Mesenchymal stem cell (in vitro differentiated cells and primary cell): Measurements from ENCODE around the gene KRTAP3-1.

Source experiments
- DNase-seq: peaks from one replicate; pipeline ENCODE4 v3.0.0-alpha.2; 2013
- H2AFZ ChIP-seq: one replicate; pipeline ENCODE4 v1.6.1; 2013; ENCODE audit warnings: low read depth, mild to moderate bottlenecking, control low read depth, inconsistent platforms, low read length, moderate library complexity
- H2AK5ac ChIP-seq: 2 replicates; pipeline ENCODE4 v1.6.1; 2013; ENCODE audit warnings: low read length, moderate library complexity, mild to moderate bottlenecking, inconsistent platforms; ENCODE audit not compliant: severe bottlenecking
- H2BK120ac ChIP-seq: one replicate; pipeline ENCODE4 v1.6.1; 2013; ENCODE audit warnings: low read depth, mild to moderate bottlenecking, inconsistent platforms, low read length, moderate library complexity
- H2BK12ac ChIP-seq, 2 experiments: one replicate each; pipeline ENCODE4 v1.6.1; 2013; ENCODE audit warnings: inconsistent platforms in 2 of 2, low read length in 2 of 2, mild to moderate bottlenecking in 2 of 2, moderate library complexity in 2 of 2, control low read depth in 1 of 2
- H2BK15ac ChIP-seq: one replicate; pipeline ENCODE4 v1.6.1; 2013; ENCODE audit warnings: mild to moderate bottlenecking, low read depth, inconsistent platforms; ENCODE audit not compliant: poor library complexity, severe bottlenecking
- H2BK5ac ChIP-seq: 2 replicates; pipeline ENCODE4 v1.6.1; 2013; ENCODE audit warnings: low read depth, mild to moderate bottlenecking, low read length, control low read depth, inconsistent platforms; ENCODE audit not compliant: poor library complexity, severe bottlenecking
- H3K14ac ChIP-seq, 2 experiments: one replicate each; pipeline ENCODE4 v1.6.1; 2013; ENCODE audit warnings: inconsistent platforms in 2 of 2, low read length in 2 of 2, control low read depth in 1 of 2, mild to moderate bottlenecking in 1 of 2, moderate library complexity in 1 of 2
- H3K18ac ChIP-seq, 2 experiments: one replicate each; pipeline ENCODE4 v1.6.1; 2013; ENCODE audit warnings: inconsistent platforms in 2 of 2, low read length in 2 of 2, control low read depth in 1 of 2, low read depth in 1 of 2, mild to moderate bottlenecking in 1 of 2
- H3K23ac ChIP-seq, 2 experiments: one replicate each; pipeline ENCODE4 v1.6.1; 2013; ENCODE audit warnings: inconsistent platforms in 2 of 2, low read length in 2 of 2, mild to moderate bottlenecking in 2 of 2, moderate library complexity in 2 of 2, control low read depth in 1 of 2
- H3K27ac ChIP-seq: 2 replicates; pipeline ENCODE4 v1.5.1; 2013; ENCODE audit warnings: mild to moderate bottlenecking, moderate library complexity, low read length, control low read depth, inconsistent platforms; ENCODE audit not compliant: poor library complexity, severe bottlenecking
- H3K27me3 ChIP-seq, 2 experiments: 2 replicates each; pipeline versions ENCODE4 v1.6.1 to v1.7.0; 2013; ENCODE audit warnings: low read length in 2 of 2, mild to moderate bottlenecking in 2 of 2, moderate library complexity in 2 of 2, control low read depth in 1 of 2, inconsistent platforms in 1 of 2; ENCODE audit not compliant: control insufficient read depth in 1 of 2, insufficient read depth in 1 of 2
- H3K36me3 ChIP-seq, 2 experiments: 2 replicates each; pipeline versions ENCODE4 v1.6.1 to v1.7.0; 2013; ENCODE audit warnings: low read length in 2 of 2, control low read depth in 1 of 2, inconsistent platforms in 1 of 2, low read depth in 1 of 2, mild to moderate bottlenecking in 1 of 2; ENCODE audit not compliant: insufficient read depth in 2 of 2, control insufficient read depth in 1 of 2
- H3K4ac ChIP-seq, 2 experiments: one replicate each; pipeline ENCODE4 v1.6.1; 2013; ENCODE audit warnings: inconsistent platforms in 2 of 2, low read length in 2 of 2, mild to moderate bottlenecking in 2 of 2, moderate library complexity in 2 of 2, control low read depth in 1 of 2, low read depth in 1 of 2
- H3K4me1 ChIP-seq: 2 replicates; pipeline ENCODE4 v1.6.1; 2013; ENCODE audit warnings: low read depth, low read length, control low read depth; ENCODE audit not compliant: control insufficient read depth, insufficient read depth
- H3K4me2 ChIP-seq: 2 replicates; pipeline ENCODE4 v1.6.1; 2013; ENCODE audit warnings: low read length, mild to moderate bottlenecking, inconsistent platforms; ENCODE audit not compliant: poor library complexity, severe bottlenecking
- H3K4me3 ChIP-seq, 2 experiments: 2 replicates each; pipeline versions ENCODE4 v1.5.1 to v1.7.0; 2013; ENCODE audit warnings: low read length in 2 of 2, mild to moderate bottlenecking in 2 of 2, control low read depth in 1 of 2, low read depth in 1 of 2; ENCODE audit not compliant: insufficient read depth in 1 of 2
- H3K79me1 ChIP-seq: replicated peaks from 2 replicates; pipeline ENCODE4 v1.6.1; 2013; ENCODE audit warnings: mild to moderate bottlenecking, control low read depth, low read length, inconsistent platforms; ENCODE audit not compliant: poor library complexity, severe bottlenecking
- H3K9ac ChIP-seq: 2 replicates; pipeline ENCODE4 v1.7.0; 2013; ENCODE audit warnings: mild to moderate bottlenecking, low read length, moderate library complexity
- H3K9me3 ChIP-seq: 2 replicates; pipeline ENCODE4 v1.7.0; 2013; ENCODE audit warnings: mild to moderate bottlenecking, low read length; ENCODE audit not compliant: control insufficient read depth
- H4K8ac ChIP-seq: one replicate; pipeline ENCODE4 v1.6.1; 2013; ENCODE audit warnings: inconsistent platforms, mild to moderate bottlenecking, low read length, moderate library complexity
- H4K91ac ChIP-seq: one replicate; pipeline ENCODE4 v1.6.1; 2013; ENCODE audit warnings: mild to moderate bottlenecking, low read length, inconsistent platforms
- WGBS: methylation state at CpG from one replicate; pipeline ENCODE4 v1.1.7; 2013; ENCODE audit warnings: mixed read lengths; 5-methylcytosine and 5-hydroxymethylcytosine counted together

KRTAP3-1 gene

GRCh38 chr17:40975516-40975915, 33.4 kb downstream of the KRTAP3-1 start:
- H3K9ac ChIP-seq, result no peak overlapping the region
- DNase-seq, result no peak
- H3K36me3 ChIP-seq, result no peaks in the 10 kb centered on the region
- no peak overlapping the region for H4K91ac ChIP-seq
- no peak overlapping the region for H2AK5ac ChIP-seq
- no peak overlapping the region for H4K8ac ChIP-seq
- H3K79me1 ChIP-seq, result no peaks in the 10 kb centered on the region
- no peak overlapping the region for H3K14ac ChIP-seq
- no peak overlapping the region for H2BK120ac ChIP-seq
- H3K18ac ChIP-seq, result no peak overlapping the region
- no peak overlapping the region for H3K4me2 ChIP-seq
- peaks cover 5% of the 10 kb centered on the region for H3K4me1 ChIP-seq
- no peak overlapping the region for H2AFZ ChIP-seq
- H2BK15ac ChIP-seq, result no peak overlapping the region
- H3K4ac ChIP-seq, result no peak overlapping the region
- no peak overlapping the region for H3K23ac ChIP-seq
- no peaks in the 10 kb centered on the region for H3K27me3 ChIP-seq
- no peak overlapping the region for H2BK5ac ChIP-seq
- H3K9me3 ChIP-seq, result no peaks in the 10 kb centered on the region
- no peak overlapping the region for H2BK12ac ChIP-seq
- H3K4me3 ChIP-seq, result no peak overlapping the region
- no peak overlapping the region for H3K27ac ChIP-seq

DNA sequence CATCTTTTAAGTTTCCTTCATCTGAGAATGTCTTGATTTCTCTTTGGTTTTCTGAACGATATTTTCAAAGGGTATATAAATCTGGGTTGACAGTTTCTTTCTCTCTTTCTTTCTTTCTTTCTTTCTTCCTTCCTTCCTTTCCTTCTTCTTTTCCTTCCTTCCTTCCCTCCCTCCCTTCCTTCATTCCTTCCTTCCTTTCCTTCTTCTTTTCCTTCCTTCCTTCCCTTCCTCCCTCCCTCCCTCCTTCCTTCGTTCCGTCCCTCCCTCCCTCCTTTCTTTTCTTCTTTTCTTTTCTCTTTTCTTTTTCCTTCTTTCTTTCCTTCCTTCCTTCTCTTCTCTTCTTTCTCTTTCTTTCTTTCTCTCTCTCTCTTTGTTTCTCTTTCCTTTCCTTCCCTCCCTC, 34.6 kb downstream of the KRTAP3-1 start:
- Histone ChIP-seq H3K23ac (no peak overlapping the region), H3K27ac (no peak overlapping the region), H3K4me2 (no peak overlapping the region), H3K4me1 (peaks cover 3% of the 10 kb centered on the region), H2AK5ac (no peak overlapping the region), H4K91ac (no peak overlapping the region), H3K9me3 (no peaks in the 10 kb centered on the region), H3K14ac (no peak overlapping the region), H3K79me1 (no peaks in the 10 kb centered on the region), H2AFZ (no peak overlapping the region), H3K18ac (no peak overlapping the region), H2BK12ac (no peak overlapping the region), H3K36me3 (no peaks in the 10 kb centered on the region), H3K4ac (no peak overlapping the region), H3K27me3 (no peaks in the 10 kb centered on the region), H2BK15ac (no peak overlapping the region), H3K9ac (no peak overlapping the region), H4K8ac (no peak overlapping the region), H2BK120ac (no peak overlapping the region), H2BK5ac (no peak overlapping the region), H3K4me3 (no peak overlapping the region)
- 94% methylated on average over 3 of the region's 3 CpGs for WGBS
- no peak for DNase-seq

DNA sequence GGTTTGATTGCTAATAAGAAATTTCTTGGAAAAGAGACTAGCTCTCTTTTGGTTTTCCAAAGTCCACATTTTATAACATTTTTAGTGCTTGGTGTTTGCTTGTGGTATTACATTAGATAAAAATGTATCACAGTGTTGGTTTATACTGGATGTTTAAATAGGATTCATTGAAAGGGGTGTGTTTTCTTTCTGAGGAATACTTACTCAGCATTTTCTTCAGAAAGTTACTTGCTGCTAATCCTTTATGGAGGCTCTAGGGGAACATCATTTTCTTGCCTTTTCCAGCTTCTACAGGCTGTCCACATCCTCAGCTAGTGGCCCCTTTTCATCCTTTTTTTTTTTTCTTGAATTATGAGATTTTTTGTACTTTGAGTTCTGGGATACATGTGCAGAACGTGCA, 41.3 kb downstream of the KRTAP3-1 start:
- H2BK120ac ChIP-seq, result no peak overlapping the region
- no peak overlapping the region for H3K4me3 ChIP-seq
- H3K23ac ChIP-seq, result no peak overlapping the region
- no peak overlapping the region for H3K9ac ChIP-seq
- no CpG with 5 or more reads among the region's 1 CpG for WGBS
- H3K14ac ChIP-seq, result no peak overlapping the region
- no peak overlapping the region for H4K91ac ChIP-seq
- H2BK12ac ChIP-seq, result no peak overlapping the region
- no peak overlapping the region for H3K4me2 ChIP-seq
- no peaks in the 10 kb centered on the region for H3K79me1 ChIP-seq
- H2BK15ac ChIP-seq, result no peak overlapping the region
- no peak for DNase-seq
- H3K9me3 ChIP-seq, result no peaks in the 10 kb centered on the region
- H3K27ac ChIP-seq, result no peak overlapping the region
- no peak overlapping the region for H3K18ac ChIP-seq
- no peak overlapping the region for H2AFZ ChIP-seq
- no peaks in the 10 kb centered on the region for H3K27me3 ChIP-seq
- no peak overlapping the region for H4K8ac ChIP-seq
- H3K36me3 ChIP-seq, result no peaks in the 10 kb centered on the region
- no peak overlapping the region for H2AK5ac ChIP-seq
- H2BK5ac ChIP-seq, result no peak overlapping the region
- no peak overlapping the region for H3K4ac ChIP-seq
- H3K4me1 ChIP-seq, result no peaks in the 10 kb centered on the region

GRCh38 chr17:40966848-40967247, 42.1 kb downstream of the KRTAP3-1 start, which contains the start of gene KRT39:
Gene KRT39 (minus strand): TSS chr17:40966948. CDS start chr17:40966856, 92 bp downstream.
- no peak within 1 kb of the TSS for H3K14ac ChIP-seq
- no peak within 1 kb of the TSS for H3K4me2 ChIP-seq
- H3K18ac ChIP-seq, result no peak within 1 kb of the TSS
- no peak within 1 kb of the TSS for H3K23ac ChIP-seq
- no peaks in the 10 kb centered on the region for H3K79me1 ChIP-seq
- no peaks in the 10 kb centered on the region for H3K27me3 ChIP-seq
- peaks cover 2% of the 10 kb centered on the region for H3K4me1 ChIP-seq
- H4K91ac ChIP-seq, result no peak within 1 kb of the TSS
- no peak within 1 kb of the TSS for H3K27ac ChIP-seq
- no peak within 1 kb of the TSS for H2BK5ac ChIP-seq
- H2BK120ac ChIP-seq, result no peak within 1 kb of the TSS
- H2AFZ ChIP-seq, result no peak within 1 kb of the TSS
- no peak within 1 kb of the TSS for H2BK12ac ChIP-seq
- no peak within 1 kb of the TSS for H3K4me3 ChIP-seq
- no CpG with 5 or more reads among the region's 1 CpG for WGBS
- no peaks in the 10 kb centered on the region for H3K9me3 ChIP-seq
- H3K36me3 ChIP-seq, result no peaks in the 10 kb centered on the region
- H2AK5ac ChIP-seq, result no peak within 1 kb of the TSS
- no peak within 1 kb of the TSS for H3K9ac ChIP-seq
- H2BK15ac ChIP-seq, result no peak within 1 kb of the TSS
- DNase-seq, result no peak
- no peak within 1 kb of the TSS for H3K4ac ChIP-seq
- H4K8ac ChIP-seq, result no peak within 1 kb of the TSS
